GM12892 (cell line): ENCODE results near the gene PSG5.
"Not testable (repeated sequence)": the region's sequence is repeated elsewhere in the genome, so short reads cannot be mapped to it uniquely, and the experiment has no call there.

Experiments used
- POLR2A ChIP-seq: IDR thresholded peaks from 2 replicates; pipeline ENCODE4 v1.6.1; 2011; ENCODE audit warnings: low read depth, low read length, control low read depth
- POLR2AphosphoS5 ChIP-seq: IDR thresholded peaks from 2 replicates; pipeline ENCODE4 v1.6.1; 2011; ENCODE audit warnings: low read depth, low read length, control low read depth
- TAF1 ChIP-seq: IDR thresholded peaks from 2 replicates; pipeline ENCODE4 v1.6.1; 2011; ENCODE audit warnings: low read depth, mild to moderate bottlenecking, control low read depth, low read length, borderline replicate concordance

DNA sequence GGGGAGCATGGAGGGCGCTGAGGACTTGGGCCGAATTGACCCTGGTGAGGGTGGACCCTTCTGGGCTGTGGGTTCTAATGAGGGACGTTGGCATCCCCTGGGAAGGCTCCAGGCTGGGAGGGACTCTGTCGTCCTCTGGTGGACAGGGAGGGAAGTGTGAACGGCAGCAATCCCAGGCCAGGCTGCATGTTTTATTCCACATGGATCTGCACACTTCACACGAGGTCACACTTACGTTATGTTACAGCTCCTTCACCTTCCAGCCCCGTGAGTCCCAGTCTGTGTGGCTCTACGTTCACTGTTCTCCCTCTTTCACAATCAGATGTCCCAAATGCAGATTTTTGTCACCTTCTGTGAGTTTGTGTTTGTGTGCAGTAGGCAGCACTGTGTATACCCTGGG is 1.8 kb upstream of the PSG5 start:
- TF ChIP-seq POLR2AphosphoS5, POLR2A, TAF1: not testable (repeated sequence)
